Kidney (tissue), 14 donors: ENCODE data around the gene DUSP11. TPM values are rescaled to one million over a fixed set of nuclear protein-coding genes. Genes with fewer than 3 reads are reported as not detected.

Source experiments
- DNase-seq, 5 donors: peaks; one replicate each; pipeline ENCODE4 v3.0.0-alpha.2; 2013 to 2020
- FAIRE-seq: peaks from 2 replicates; lab custom pipeline; 2012; peaks lifted over from hg19 to GRCh38; lab: Jason Lieb, UNC
- H3K27ac ChIP-seq, 2 donors: one replicate each; pipeline ENCODE4 v1.7.0; 2013; ENCODE audit warnings: low read depth in 2 of 2, low read length in 2 of 2, inconsistent platforms in 1 of 2
- H3K27me3 ChIP-seq: one replicate; pipeline ENCODE4 v1.7.1; 2013; ENCODE audit warnings: low read length, inconsistent platforms; ENCODE audit not compliant: control insufficient read depth, insufficient read depth
- H3K36me3 ChIP-seq, 3 donors: one replicate each; pipeline versions ENCODE4 v1.7.0 to v1.7.1; 2013; ENCODE audit warnings: low read length in 3 of 3, control low read depth in 1 of 3, inconsistent platforms in 1 of 3; ENCODE audit not compliant: insufficient read depth in 3 of 3, control insufficient read depth in 2 of 3
- H3K4me1 ChIP-seq, 3 donors: one replicate each; pipeline versions ENCODE4 v1.7.0 to v1.7.1; 2013; ENCODE audit warnings: low read length in 3 of 3, inconsistent platforms in 1 of 3, low read depth in 1 of 3; ENCODE audit not compliant: control insufficient read depth in 2 of 3, insufficient read depth in 2 of 3
- H3K4me3 ChIP-seq, 3 donors: one replicate each; pipeline versions ENCODE4 v1.7.0 to v1.8.1; 2013; ENCODE audit warnings: low read length in 3 of 3, control low read depth in 1 of 3, inconsistent platforms in 1 of 3
- H3K9ac ChIP-seq, 3 donors: one replicate each; pipeline versions ENCODE4 v1.7.0 to v1.7.1; 2013; ENCODE audit warnings: low read length in 3 of 3, control low read depth in 1 of 3, inconsistent platforms in 1 of 3
- H3K9me3 ChIP-seq, 3 donors: one replicate each; pipeline versions ENCODE4 v1.7.0 to v1.7.1; 2013; ENCODE audit warnings: low read length in 3 of 3, control low read depth in 1 of 3, inconsistent platforms in 1 of 3; ENCODE audit not compliant: control insufficient read depth in 2 of 3, insufficient read depth in 1 of 3
- intact Hi-C: fragments of 100-400 bp; cut with DNase I; formaldehyde crosslinking; loops from one replicate; pipeline ENCODE4 v1.11.1; 2022
- polyA plus RNA-seq: library from polyadenylated mRNA; stranded (reverse); fragments of 350-450 nt; fragmentation: Illumina TruSeq; extraction: RNeasy Lipid Tissue Mini Kit (QIAGEN cat#74804); gene quantifications from one replicate; pipeline ENCODE4 v1.2.3, GENCODE V29; 2014; ENCODE audit warnings: low read depth, low replicate concordance; ENCODE audit not compliant: insufficient read depth
- total RNA-seq: library from RNA; stranded (reverse); fragmentation: NEBNext Ultra II Directional; extraction: Animal tissue kit (Norgen Biotek cat#: 25700); gene quantifications from one replicate; pipeline ENCODE4 v1.2.1, GENCODE V29; 2021
- TF ChIP-seq, protein P1 (sequence below): IDR thresholded peaks from 3 replicates; pipeline ENCODE4 v1.5.1; 2012; ENCODE audit warnings: mild to moderate bottlenecking, moderate library complexity, borderline replicate concordance; ENCODE audit not compliant: insufficient read depth; ENCODE audit errors: extremely low read depth
- donor health status: control.
- donor health status: control.
- donor health status: control.
- donor health status: control.
- donor health status: control.
- donor health status: DM: yes; HTN: yes; CAD: no.
- donor health status: Normal renal cell carcinoma (clear cell type).

The DUSP11 gene
- total and polyA plus RNA-seq, 2 donors from 2014 or later: 19.3 to 25.5 TPM

DNA sequence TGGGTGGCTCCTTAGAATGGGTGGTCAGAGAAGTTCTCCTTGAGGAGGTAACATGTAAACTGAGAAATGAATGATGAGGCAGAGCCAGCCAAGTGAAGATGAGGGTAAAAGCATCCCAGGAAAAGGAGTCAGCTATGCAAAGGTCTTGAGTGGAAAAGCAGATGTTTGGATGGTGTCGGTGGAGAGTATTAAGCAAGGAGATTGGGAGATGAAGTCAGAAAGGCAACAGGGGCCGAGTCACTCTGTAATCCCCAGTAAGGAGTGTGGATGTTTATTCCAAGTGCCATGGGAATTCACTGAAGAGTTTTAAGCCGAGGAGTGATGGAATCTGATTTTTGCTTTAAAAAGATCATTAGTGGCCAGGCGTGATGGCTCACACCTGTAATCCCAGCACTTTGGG is 45.5 kb upstream of the DUSP11 start:
- no peaks in the 10 kb centered on the region for H3K9me3 ChIP-seq
- H3K27ac ChIP-seq: no peak overlapping the region
- FAIRE-seq: no peak
- no peaks in the 10 kb centered on the region for H3K36me3 ChIP-seq
- no peak for DNase-seq
- H3K4me1 ChIP-seq: peaks cover 0 to 6% (median 0%) of the 10 kb centered on the region in 3 donors
- H3K4me3 ChIP-seq: no peak overlapping the region
- no peak overlapping the region for H3K9ac ChIP-seq
- intact Hi-C loops: no loop called here
- H3K27me3 ChIP-seq: no peaks in the 10 kb centered on the region
- TF ChIP-seq, protein P1, sequence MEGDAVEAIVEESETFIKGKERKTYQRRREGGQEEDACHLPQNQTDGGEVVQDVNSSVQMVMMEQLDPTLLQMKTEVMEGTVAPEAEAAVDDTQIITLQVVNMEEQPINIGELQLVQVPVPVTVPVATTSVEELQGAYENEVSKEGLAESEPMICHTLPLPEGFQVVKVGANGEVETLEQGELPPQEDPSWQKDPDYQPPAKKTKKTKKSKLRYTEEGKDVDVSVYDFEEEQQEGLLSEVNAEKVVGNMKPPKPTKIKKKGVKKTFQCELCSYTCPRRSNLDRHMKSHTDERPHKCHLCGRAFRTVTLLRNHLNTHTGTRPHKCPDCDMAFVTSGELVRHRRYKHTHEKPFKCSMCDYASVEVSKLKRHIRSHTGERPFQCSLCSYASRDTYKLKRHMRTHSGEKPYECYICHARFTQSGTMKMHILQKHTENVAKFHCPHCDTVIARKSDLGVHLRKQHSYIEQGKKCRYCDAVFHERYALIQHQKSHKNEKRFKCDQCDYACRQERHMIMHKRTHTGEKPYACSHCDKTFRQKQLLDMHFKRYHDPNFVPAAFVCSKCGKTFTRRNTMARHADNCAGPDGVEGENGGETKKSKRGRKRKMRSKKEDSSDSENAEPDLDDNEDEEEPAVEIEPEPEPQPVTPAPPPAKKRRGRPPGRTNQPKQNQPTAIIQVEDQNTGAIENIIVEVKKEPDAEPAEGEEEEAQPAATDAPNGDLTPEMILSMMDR: no peak

DNA sequence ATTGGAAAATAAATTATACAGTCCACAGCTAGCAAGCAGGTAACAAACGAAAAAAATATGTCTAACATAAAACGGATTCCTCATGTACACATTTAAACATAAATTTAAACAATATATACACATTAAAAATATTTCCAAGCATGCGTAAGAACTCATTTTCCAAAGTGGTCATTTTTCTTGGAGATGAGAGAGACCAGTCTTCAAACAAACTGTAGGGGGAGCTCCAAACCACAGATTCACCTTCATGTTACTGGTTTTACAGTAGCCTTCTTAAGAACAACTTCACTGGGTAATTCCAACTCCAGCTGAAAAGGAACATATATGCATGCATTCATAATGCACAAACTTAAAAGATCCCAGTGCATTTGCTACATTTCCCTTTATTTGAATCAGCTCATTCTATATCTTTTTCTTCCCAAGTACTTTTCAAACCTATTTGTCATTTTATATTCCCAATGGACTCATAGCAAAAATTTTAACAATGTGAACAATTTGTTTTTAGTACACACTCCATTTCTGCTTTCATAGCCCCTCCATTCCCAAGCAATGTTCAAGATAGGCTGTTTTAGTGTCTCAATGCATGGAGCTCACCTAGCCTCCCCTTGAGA is 44.1 kb upstream of the DUSP11 start:
- no peaks in the 10 kb centered on the region for H3K36me3 ChIP-seq
- DNase-seq: peak in 3 of 5 donors; percentile 28 to 91 (median 84)
- TF ChIP-seq, protein P1: peak; percentile 77
- peak; percentile 67 for FAIRE-seq
- H3K27ac ChIP-seq: no peak overlapping the region
- no peaks in the 10 kb centered on the region for H3K4me1 ChIP-seq
- H3K9ac ChIP-seq: no peak overlapping the region
- intact Hi-C loops: no loop called here
- no peak overlapping the region for H3K4me3 ChIP-seq
- H3K27me3 ChIP-seq: no peaks in the 10 kb centered on the region
- H3K9me3 ChIP-seq: no peaks in the 10 kb centered on the region

GRCh38 chr2:73823416-73823815 is 43.5 kb upstream of the DUSP11 start:
- intact Hi-C loops: no loop called here
- no peak for FAIRE-seq

More at GRCh38 chr2:73823416-73823815, 43.5 kb upstream of the DUSP11 start:
- H3K9me3 ChIP-seq: no peaks in the 10 kb centered on the region
- TF ChIP-seq, protein P1: no peak
- no peaks in the 10 kb centered on the region for H3K27me3 ChIP-seq
- no peak overlapping the region for H3K27ac ChIP-seq
- no peak overlapping the region for H3K4me3 ChIP-seq
- DNase-seq: peak in 1 of 5 donors; percentile 10
- no peaks in the 10 kb centered on the region for H3K4me1 ChIP-seq
- H3K36me3 ChIP-seq: no peaks in the 10 kb centered on the region
- no peak overlapping the region for H3K9ac ChIP-seq
